Measurements from ENCODE around the gene BAIAP2.
A peak's percentile ranks its signal among the peaks of the same experiment; 100 is the strongest.

BAIAP2 gene

GRCh38 chr17:80998118-80998747, 36.7 kb upstream of the BAIAP2 start:
- Mint-ChIP-seq H3K27ac (peak overlapping the region; percentile 58), H3K36me3 (peaks cover 23% of the 10 kb centered on the region), H3K9me3 (no peaks in the 10 kb centered on the region), H3K4me3 (no peak overlapping the region), H3K4me1 (peaks cover 16% of the 10 kb centered on the region)
- DNase-seq (ENCODE audit: low spot score in 2 of 2) (no peak), ATAC-seq (no peak)

DNA sequence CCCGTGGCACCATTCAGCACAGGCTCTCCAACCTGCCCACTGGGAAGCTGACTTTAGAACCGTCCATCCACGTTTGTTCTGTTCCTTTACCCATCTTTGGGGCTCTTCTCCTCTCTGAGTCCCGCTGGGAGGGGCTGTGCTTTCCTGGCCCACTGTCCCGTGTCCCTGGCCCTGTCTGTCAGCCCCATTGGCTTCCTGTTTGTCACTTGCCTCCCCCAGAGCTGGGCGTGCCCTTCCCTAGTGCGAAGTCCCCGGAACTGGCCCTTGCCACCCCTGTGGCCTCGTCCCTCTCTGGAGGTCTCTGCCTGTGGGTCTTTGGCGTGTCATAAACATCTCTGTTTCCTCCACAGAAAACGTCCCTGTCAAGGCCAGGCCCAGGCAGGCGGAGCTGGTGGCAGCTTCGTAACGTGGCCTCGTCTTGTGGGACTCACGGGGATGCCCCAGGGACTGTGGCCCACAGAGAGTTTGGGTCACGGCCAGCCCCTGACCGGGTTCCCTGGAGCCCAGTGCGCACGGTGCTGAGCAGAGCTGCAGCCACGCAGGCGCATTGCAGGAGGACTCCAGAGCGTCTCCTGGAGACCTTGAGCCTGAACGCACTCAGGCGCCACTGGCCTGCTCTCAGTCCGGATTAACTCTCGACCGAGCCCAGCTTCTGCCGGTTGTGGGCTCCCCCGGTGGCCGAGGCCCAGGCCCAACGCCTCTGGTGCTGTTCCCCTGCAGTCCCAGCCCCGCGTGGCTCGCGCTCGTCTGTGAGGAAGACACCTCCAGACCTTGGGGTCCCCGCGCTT, 36.0 kb upstream of the BAIAP2 start:
- peak overlapping the region; percentile 58 for H3K27ac Mint-ChIP-seq

DNA sequence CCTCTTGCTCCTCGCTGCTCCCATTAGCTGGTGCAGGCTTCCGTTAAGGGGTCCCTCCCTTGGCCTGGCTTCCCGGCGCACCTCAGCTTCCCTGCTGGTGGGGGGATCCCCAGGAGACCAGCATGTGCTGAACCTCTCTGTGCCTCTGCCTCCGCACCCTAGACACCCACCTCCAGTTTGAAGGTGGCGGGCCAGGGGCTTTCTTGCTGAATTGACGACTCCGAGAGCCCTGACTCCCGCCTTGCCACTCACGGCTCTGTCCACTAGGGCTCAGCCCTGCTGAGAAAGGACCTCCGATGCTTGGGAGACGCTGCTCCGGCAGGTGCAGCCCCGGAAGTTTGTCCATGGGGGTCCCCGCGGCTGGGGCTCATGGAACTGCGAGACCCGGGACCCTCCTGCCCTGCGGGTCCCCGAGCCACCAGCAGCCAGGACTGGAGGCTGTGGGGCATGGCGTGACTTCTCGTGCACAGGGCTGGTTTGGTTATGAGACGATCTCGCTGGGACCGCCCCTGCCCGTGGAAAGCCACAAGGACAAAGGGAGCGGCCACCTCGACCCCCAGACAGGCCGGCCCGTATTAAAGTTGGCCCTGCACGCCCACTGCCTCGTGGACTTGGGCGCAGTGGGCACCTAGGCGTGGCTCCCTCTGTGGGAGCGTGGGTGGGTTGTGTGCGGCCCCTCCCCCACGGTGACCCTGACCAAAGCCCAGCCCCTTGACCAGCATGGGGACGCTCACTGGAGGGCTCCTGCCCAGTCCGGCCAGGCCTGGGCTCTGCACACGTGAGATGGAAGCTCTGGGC, 35.2 kb upstream of the BAIAP2 start:
- ATAC-seq: no peak
- H3K9me3 Mint-ChIP-seq: no peaks in the 10 kb centered on the region
- no peak overlapping the region for H3K4me3 Mint-ChIP-seq
- peaks cover 20% of the 10 kb centered on the region for H3K4me1 Mint-ChIP-seq
- peaks cover 24% of the 10 kb centered on the region for H3K36me3 Mint-ChIP-seq
- H3K27ac Mint-ChIP-seq: no peak overlapping the region
- no peak for DNase-seq (ENCODE audit: low spot score in 2 of 2)

More for the DNA sequence above, 36.0 kb upstream of the BAIAP2 start:
- Mint-ChIP-seq H3K4me1 (peaks cover 16% of the 10 kb centered on the region), H3K4me3 (no peak overlapping the region), H3K9me3 (no peaks in the 10 kb centered on the region), H3K36me3 (peaks cover 21% of the 10 kb centered on the region)
- ATAC-seq (no peak), DNase-seq (ENCODE audit: low spot score in 2 of 2) (no peak)

GRCh38 chr17:81000334-81000630, 34.7 kb upstream of the BAIAP2 start:
- Mint-ChIP-seq H3K36me3 (peaks cover 27% of the 10 kb centered on the region), H3K4me3 (no peak overlapping the region), H3K9me3 (no peaks in the 10 kb centered on the region), H3K4me1 (peaks cover 24% of the 10 kb centered on the region), H3K27ac (no peak overlapping the region)
- DNase-seq (ENCODE audit: low spot score in 2 of 2) (no peak), ATAC-seq (no peak)

- ATAC-seq (no peak), DNase-seq (ENCODE audit: low spot score in 2 of 2) (no peak)
- no peaks in the 10 kb centered on the region for H3K9me3 Mint-ChIP-seq
- H3K36me3 Mint-ChIP-seq: peaks cover 24% of the 10 kb centered on the region
- no peak overlapping the region for H3K4me3 Mint-ChIP-seq
- no peak overlapping the region for H3K27ac Mint-ChIP-seq
- peaks cover 24% of the 10 kb centered on the region for H3K4me1 Mint-ChIP-seq
Observed at GRCh38 chr17:81000631-81001357, 34.2 kb upstream of the BAIAP2 start.

DNA sequence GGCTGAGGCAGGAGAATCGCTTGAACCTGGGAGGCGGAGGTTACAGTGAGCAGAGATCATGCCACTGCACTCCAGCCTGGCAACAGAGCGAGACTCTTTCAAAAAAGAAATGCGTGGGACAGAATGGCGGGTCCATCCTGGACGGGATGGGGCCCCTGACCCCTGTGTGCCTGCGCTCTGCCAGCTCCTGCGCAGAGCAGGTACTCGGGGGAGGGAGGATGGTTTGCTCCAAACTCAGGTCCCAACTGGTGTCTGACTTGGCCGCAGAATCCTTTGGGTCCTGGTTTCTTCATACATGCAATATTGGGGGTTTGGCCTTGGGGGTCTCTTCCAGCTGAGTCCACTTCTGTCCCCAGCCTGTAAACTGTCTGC, 33.0 kb upstream of the BAIAP2 start:
- ATAC-seq (no peak), DNase-seq (ENCODE audit: low spot score in 2 of 2) (no peak)
- peaks cover 24% of the 10 kb centered on the region for H3K4me1 Mint-ChIP-seq
- H3K27ac Mint-ChIP-seq: no peak overlapping the region
- no peaks in the 10 kb centered on the region for H3K9me3 Mint-ChIP-seq
- no peak overlapping the region for H3K4me3 Mint-ChIP-seq
- peaks cover 12% of the 10 kb centered on the region for H3K36me3 Mint-ChIP-seq

DNA sequence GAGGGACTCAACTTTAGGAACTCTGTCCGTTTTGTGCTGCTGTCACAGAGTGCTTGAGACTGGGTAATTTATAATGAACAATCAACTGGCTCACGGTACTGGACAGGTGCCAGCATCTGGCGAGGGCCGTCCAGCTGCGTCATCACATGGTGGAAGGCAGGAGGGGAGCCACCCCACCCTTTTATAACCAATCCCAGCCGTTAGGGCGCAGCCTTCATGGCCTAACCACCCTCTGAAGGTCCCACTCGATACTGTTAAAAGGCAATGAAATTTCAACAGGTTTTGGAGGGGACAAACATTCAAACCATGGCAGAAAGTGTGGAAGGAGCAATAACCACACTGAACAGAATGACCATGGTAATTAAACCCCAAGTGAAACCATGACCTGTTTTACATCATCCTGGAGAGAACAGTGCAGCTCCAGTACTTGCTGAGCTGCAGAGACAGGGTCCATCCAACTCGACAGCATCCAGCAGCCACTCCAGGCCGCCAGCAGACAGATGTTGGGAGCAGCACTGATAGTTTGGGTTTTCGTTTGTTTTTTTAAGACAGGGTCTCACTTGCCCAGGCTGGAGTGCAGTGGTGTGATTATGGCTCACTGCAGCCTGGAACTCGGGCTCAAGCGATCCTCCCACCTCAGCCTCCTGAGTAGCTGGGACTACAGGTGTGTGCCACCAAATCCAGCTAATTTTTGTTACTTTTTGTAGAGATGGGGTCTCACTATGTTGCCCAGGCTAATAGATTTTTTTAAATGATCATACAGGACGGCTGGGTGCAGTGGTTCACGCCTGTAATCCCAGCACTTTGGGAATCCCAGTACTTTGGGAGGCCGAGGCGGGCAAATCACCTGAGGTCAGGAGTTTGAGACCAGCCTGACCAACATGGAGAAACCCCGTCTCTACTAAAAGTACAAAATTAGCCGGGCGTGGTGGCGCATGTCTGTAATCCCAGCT, 32.3 kb upstream of the BAIAP2 start:
- Mint-ChIP-seq H3K27ac (no peak overlapping the region), H3K9me3 (no peaks in the 10 kb centered on the region), H3K4me3 (no peak overlapping the region), H3K36me3 (peaks cover 12% of the 10 kb centered on the region), H3K4me1 (peaks cover 24% of the 10 kb centered on the region)
- DNase-seq (ENCODE audit: low spot score in 2 of 2): no peak
- peak; percentile 6 for ATAC-seq

GRCh38 chr17:81003711-81004475, 31.1 kb upstream of the BAIAP2 start:
- peaks cover 24% of the 10 kb centered on the region for H3K4me1 Mint-ChIP-seq
- H3K36me3 Mint-ChIP-seq: peaks cover 7% of the 10 kb centered on the region
- no peaks in the 10 kb centered on the region for H3K9me3 Mint-ChIP-seq
- ATAC-seq (no peak), DNase-seq (ENCODE audit: low spot score in 2 of 2) (no peak)
- peak overlapping the region; percentile 50 for H3K4me3 Mint-ChIP-seq
- H3K27ac Mint-ChIP-seq: no peak overlapping the region

- Mint-ChIP-seq H3K4me1 (peaks cover 24% of the 10 kb centered on the region), H3K36me3 (peaks cover 5% of the 10 kb centered on the region), H3K27ac (no peak overlapping the region), H3K9me3 (peaks cover 7% of the 10 kb centered on the region), H3K4me3 (no peak overlapping the region)
- DNase-seq (ENCODE audit: low spot score in 2 of 2) (no peak), ATAC-seq (no peak)
Observed at GRCh38 chr17:81006891-81007290, 28.1 kb upstream of the BAIAP2 start.

GRCh38 chr17:81008140-81008539, 26.8 kb upstream of the BAIAP2 start:
- H3K36me3 Mint-ChIP-seq: peaks cover 5% of the 10 kb centered on the region
- H3K4me1 Mint-ChIP-seq: peaks cover 13% of the 10 kb centered on the region
- peaks cover 7% of the 10 kb centered on the region for H3K9me3 Mint-ChIP-seq

DNA sequence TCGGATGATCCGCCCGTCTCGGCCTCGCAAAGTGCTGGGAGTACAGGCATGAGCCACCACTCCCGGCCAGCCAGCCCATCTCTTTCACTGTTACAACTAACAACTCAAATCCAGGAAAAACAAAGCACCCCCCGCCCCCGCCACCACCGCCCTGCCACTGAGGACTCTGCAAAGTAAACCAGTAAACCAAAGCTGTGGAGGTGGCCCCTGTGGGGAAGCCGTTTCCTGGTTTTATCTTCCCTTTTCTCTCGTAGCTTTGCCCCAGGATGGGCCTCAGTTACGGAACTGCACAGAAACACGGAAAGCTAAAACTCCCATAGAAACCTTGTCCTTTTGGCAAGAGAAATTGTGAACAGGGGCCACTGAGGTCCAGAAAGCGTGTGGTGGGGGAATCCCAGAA, 25.8 kb upstream of the BAIAP2 start:
- Mint-ChIP-seq H3K9me3 (peaks cover 7% of the 10 kb centered on the region), H3K36me3 (peaks cover 5% of the 10 kb centered on the region), H3K27ac (no peak overlapping the region), H3K4me1 (peaks cover 8% of the 10 kb centered on the region), H3K4me3 (no peak overlapping the region)
- DNase-seq (ENCODE audit: low spot score in 2 of 2) (no peak), ATAC-seq (no peak)

More at GRCh38 chr17:81008140-81008539, 26.8 kb upstream of the BAIAP2 start:
- no peak overlapping the region for H3K27ac Mint-ChIP-seq
- H3K4me3 Mint-ChIP-seq: no peak overlapping the region
- no peak for ATAC-seq
- DNase-seq (ENCODE audit: low spot score in 2 of 2): no peak

- no peaks in the 10 kb centered on the region for H3K36me3 Mint-ChIP-seq
- H3K9me3 Mint-ChIP-seq: peaks cover 7% of the 10 kb centered on the region
- H3K4me1 Mint-ChIP-seq: no peaks in the 10 kb centered on the region
- H3K4me3 Mint-ChIP-seq: no peak overlapping the region
- no peak overlapping the region for H3K27ac Mint-ChIP-seq
- DNase-seq (ENCODE audit: low spot score in 2 of 2): no peak
- no peak for ATAC-seq
Observed at GRCh38 chr17:81010935-81011334, 24.0 kb upstream of the BAIAP2 start.

GRCh38 chr17:81011951-81012350, 23.0 kb upstream of the BAIAP2 start:
- Mint-ChIP-seq H3K27ac (no peak overlapping the region), H3K4me3 (no peak overlapping the region), H3K4me1 (no peaks in the 10 kb centered on the region), H3K36me3 (no peaks in the 10 kb centered on the region), H3K9me3 (peaks cover 7% of the 10 kb centered on the region)
- no peak for DNase-seq (ENCODE audit: low spot score in 2 of 2)
- ATAC-seq: no peak

All from stimulated activated effector memory CD8-positive, alpha-beta T cell treated with anti-CD3 and anti-CD28 coated beads, Interleukin-12 subunit alpha, Interleukin-12 subunit beta, amount 100 ng/mL, for 72 hours (primary cell).